HS-27A (cell line): ENCODE measurements around the gene NANS.
"Not testable (repeated sequence)": the region's sequence is repeated elsewhere in the genome, so short reads cannot be mapped to it uniquely, and the experiment has no call there.

Source experiments
- DNase-seq: peaks from one replicate; pipeline ENCODE4 v3.0.0-alpha.2; 2012; ENCODE audit warnings: low read depth, missing footprints

Gene NANS, protein sequence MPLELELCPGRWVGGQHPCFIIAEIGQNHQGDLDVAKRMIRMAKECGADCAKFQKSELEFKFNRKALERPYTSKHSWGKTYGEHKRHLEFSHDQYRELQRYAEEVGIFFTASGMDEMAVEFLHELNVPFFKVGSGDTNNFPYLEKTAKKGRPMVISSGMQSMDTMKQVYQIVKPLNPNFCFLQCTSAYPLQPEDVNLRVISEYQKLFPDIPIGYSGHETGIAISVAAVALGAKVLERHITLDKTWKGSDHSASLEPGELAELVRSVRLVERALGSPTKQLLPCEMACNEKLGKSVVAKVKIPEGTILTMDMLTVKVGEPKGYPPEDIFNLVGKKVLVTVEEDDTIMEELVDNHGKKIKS

DNA sequence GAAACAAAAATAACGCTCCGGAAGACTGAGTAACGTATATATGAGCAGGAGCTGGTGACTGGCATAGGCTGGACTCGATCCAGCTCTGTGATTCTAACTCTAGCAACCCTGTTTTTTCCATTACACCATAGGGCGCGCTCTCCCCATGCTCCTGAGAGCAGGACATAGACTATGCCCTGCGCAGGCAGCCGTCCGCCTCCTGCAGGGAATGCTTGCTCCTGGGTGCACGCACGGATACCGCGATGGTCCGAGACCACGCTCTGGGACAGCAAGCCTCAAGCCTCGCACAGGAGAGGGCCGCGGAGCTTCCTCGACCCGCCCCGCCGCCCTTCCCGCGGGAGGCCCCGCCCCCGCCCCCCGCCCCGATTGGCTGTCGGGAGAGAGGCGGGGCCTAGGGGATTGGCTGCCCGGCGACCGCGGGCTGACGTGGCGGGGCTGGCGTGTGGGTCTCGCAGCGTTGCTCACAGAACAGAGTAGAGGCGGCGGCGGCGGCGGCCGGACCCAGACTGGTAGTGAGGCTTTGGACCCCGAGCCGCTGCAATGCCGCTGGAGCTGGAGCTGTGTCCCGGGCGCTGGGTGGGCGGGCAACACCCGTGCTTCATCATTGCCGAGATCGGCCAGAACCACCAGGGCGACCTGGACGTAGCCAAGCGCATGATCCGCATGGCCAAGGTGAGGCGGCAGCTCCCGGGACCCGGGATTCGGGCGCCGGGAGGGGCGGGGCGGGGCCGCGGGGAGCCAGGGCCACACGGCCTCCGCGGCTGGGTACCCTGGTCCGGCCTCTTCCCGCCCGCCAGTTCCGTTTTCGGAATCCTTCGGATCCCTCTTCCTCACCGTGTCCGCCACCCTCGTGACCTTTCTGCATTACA is at the start of gene NANS:
NANS (plus strand) TSS at position 464 of the 869 bp plus-strand sequence; CDS start at position 541, 77 bp downstream.
- DNase-seq, result peak; percentile 83

DNA sequence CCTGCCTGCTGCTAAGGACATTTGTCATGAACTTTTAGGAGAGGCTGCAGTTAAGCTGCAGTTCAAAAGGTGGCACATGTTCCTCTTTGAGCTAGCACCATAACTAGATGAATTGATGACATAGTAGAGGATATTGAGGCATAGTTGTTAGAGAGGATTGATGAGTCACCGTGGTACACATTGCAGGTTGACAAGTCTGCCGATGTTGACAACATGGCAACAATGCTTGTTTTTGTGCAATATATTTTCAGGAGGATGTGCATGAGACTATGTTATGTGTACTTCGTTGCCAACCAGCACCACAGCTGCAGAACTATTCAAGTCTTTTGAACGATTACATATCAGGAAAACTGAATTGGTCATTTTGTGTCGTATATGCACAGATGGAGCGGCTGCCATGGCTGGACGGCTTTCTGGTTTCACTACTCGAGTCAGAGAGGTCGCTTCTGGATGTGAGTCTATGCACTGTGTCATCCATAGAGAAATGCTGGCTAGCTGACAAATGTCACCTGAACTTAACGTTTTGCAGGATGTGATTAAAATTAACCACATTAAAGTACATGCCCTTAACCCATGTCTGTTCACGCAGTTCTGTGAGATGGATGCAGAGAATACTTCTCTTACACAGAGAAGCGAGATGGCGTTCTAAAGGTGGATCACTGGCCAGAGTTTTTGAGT is 49.1 kb upstream of the NANS start:
- no peak for DNase-seq

DNA sequence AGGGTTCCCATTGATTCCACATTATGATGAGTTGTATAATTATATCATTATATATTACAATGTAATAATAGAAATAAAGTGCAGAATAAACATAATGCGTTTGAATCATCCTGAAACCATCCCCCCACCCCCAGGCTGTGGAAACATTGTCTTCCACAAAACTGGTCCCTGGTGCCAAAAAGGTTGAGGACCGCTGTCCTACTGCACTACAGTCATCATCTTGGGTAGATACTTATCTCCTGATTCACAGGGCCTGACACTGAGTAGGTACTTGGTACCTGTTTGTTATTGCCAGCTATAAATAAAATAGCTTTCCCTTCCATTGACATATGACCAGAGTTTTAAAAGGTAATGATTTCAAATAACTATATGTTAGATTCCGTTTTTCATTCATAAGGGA is 47.8 kb upstream of the NANS start:
- no peak for DNase-seq

DNA sequence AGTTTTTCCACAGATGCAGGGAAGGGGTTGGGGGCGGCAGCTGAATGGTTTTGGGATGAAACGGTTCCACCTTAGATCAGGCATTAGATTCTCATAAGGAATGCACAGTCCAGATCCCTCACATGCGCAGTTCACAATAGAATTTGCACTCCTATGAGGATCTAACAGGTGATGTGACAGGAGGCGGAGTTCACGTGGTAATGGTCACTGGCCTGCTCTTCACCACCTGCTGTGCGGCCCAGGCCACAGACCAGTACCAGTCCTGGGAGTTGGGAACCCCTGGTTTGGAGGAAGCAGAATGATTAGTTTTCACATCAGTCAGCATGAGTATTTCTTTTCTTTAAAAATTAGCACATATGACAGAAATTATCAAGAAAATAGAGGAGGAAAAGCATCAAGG is 47.1 kb upstream of the NANS start:
- no peak for DNase-seq

DNA sequence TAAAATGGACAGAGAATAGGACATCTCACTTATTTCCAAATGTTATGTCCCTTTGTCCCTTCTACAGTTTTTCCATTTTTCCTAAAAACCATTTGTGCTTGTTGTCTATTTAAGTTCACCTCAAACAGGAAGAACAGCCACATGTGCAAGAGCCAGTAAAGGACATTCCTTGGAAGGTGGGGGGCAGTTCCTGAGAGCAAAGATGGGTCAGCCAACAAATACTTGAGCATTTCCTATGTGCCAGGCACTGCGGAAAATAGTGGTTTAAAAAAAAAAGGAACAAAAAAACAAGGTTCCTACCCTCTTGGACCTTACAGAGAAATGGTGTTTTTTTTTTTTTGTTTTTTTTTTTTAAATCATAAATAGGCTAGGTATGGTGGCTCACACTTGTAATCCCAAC is 46.6 kb upstream of the NANS start:
- no peak for DNase-seq

DNA sequence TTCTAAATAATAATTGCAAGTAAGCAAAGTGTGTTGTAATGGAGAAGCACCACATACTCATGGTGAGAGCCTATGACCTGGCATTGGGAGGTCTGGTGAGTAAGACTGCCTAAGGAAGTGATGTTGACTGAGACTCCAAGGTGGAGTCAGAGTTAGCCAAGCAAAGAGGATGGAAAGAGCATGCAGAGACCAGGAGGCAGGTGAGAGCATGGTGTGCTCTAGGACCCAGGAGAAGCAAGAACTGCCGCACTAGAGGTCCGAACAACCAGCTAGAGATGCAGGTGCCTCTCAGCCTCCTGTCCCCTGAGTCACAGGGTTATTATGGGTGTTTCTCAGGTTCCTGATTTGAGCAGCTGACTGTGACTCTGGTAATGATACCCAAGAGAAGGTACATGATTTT is 46.1 kb upstream of the NANS start:
- no peak for DNase-seq

DNA sequence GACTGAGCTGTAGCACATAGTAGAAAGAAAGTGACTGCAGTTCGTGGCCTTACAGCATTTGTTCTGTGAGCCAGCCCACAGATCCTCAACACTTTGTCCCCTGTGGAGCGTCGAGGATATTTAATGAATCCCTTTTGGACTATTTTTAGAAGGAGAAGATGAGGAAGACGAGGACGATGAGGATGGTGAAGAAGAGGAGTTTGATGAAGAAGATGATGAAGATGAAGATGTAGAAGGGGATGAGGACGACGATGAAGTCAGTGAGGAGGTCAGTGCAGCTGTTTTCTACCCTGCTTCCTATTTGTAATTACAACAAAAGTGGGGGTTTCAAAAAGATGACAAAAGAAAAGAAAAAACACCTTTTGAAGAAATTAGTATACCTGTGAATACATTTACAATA is 45.4 kb upstream of the NANS start:
- DNase-seq, result no peak

DNA sequence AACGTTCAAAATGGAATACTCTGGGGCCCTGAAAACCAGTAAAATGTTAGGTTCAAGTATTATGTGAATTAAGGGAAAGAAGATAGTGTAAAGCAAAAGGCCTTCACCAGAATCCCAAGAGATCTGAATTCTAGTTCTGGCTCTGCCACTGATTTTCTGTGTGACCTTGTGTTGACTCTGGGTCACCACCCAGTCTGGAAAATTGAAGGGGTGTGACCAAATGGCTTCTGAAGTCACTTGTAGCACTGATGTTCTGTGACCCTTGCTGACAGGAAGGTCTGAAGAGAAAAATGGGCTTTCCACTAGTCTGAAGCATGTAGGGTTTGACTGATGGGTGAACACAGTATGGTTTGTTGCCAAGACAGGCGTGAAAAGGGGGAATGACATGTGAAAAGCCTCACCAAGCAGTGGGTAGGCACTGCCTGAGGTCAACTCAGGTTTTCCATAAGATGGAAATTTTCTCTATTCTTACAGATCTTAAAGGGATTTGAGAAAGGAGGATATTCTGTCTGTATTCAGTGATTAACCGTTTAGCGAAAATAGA is 40.3 kb upstream of the NANS start:
- no peak for DNase-seq

DNA sequence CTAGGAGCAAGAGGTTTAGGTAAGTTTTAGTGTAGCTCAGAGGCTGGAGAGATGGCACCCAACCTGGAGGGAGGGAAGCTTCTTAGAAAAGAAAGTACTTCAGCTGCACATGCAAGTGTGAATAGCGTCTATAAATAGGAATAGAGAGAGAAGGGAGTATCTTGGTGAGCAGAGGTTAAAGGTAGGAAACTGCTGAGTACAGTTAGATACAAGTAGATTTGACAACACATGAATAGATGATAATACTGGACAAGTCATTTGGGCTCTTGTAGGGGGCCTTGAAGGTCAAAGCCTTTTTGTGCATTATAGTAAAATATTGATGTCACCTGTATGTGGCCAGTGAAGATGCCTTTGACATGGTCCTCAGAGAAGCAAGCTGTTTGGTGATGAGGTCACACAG is 39.2 kb upstream of the NANS start:
- no peak for DNase-seq

DNA sequence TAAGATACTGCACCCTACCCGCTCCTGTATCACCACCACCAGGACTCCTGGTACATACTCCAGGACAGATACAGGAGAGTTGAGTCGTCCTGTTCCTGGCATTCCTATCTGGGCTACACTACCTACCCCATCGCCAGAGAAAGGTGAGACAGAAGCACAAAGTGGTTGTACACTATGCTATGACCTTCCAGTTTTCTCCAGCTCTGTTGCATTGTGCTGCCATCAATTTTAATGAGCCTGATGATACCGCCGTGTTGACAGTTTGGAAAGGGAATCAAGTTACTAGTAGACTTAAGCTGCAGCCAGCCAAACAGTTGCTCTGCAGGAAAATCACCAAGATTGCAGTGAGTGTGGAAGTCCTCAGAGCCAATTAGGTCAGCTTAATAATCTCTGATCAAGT is 38.2 kb upstream of the NANS start:
- no peak for DNase-seq

DNA sequence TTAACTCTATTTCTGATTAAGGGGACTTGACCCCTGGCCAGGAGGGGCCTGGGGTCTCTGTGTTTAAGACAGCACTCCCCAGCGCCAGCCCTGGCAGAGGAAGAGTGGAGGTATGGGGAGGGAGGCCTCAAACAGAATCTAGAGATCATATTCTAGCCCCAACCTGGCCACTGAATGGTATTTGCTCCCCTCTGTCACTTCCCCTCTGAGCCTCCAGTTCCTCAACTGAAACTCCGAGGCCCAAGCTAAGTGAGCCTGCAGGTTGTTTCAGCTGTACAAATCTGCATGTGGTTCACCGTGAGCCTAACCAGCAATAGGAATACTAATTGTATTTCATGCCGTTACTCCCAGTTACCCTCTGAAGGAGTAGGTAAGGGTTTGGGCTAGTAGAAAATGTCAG is 37.4 kb upstream of the NANS start:
- DNase-seq, result no peak

DNA sequence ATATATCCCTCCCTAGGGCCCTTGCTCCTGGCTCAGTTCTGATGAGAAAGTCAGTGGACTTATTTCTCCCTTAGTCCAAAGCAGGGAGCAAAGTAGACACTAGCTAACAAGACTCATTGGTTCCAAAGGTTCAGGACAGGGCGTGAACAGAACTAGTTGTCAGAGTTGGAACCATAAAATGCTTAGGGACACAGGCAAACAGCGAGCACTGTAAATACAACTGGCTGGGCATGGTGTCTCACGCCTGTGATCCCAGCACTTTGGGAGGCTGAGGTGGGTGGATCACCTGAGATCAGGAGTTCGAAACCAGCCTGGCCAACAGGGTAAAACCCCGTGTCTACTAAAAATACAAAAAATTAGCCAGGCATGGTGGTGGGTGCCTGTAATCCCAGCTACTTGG is 36.7 kb upstream of the NANS start:
- DNase-seq, result not testable (repeated sequence)

DNA sequence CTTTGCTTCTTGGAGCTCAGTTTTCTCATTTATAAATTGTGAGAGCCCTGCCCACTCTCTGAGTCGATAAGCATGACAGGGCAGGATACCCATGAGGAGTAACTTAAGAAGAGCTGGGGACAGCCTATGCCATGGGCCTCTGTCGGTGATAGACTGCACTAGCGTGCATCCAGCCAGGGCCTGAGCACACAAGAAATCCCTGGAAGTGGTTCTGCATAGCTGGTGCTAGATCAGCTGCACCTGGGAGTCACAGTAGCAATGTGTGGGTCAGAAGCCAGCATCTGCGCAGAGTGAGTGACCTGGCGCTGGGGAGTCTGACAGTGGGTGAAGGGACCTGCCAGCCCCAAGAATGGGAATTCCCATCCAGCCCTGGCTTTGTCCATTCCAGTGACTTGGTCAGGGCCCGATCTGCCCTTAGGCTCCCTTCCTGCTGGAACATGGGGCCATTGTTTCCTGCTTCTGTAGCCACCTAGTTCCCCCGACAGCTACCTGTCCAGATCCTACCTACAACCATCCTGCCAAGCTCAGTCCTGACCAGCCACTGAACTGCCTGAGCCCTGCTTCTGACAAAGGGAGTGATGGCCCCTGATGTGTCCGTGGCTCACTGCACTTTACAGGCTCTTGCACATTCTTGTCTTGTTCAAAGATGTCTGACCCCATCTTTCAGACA is 35.9 kb upstream of the NANS start:
- no peak for DNase-seq

DNA sequence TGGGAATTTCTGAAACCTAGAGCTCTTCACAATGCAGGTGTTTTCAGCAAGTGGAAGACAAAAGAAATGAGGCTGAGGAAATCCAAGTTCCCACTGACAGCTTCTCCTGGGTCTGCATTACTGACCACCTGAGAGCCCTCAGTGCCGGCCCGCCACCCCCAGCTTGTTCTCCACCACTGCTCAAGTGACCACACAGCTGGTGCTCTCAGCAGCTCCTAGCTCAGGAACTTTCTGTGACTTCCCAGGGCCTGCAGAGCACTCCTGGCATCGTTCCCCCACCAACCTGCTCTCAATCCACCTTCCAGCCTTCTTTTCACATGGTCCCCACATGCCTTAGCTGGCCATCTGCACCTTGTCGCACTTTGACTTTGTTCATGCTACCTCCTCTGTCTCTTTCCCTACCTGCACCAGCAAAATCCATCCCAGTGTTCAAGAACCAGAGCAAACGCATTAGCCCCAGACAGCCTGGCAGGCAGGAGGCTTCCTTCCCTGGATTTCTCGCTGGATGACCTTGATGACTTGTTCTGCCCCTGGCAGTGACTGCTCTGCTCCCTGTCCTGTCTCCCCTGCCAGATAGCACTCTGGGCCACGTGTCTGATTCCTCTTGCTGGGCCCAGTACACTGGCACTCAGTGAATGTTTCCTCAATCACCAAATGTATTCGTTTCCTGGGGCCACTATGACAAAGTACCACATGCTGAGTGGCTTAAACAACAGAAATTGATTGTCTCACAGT is 35.1 kb upstream of the NANS start:
- DNase-seq, result no peak

DNA sequence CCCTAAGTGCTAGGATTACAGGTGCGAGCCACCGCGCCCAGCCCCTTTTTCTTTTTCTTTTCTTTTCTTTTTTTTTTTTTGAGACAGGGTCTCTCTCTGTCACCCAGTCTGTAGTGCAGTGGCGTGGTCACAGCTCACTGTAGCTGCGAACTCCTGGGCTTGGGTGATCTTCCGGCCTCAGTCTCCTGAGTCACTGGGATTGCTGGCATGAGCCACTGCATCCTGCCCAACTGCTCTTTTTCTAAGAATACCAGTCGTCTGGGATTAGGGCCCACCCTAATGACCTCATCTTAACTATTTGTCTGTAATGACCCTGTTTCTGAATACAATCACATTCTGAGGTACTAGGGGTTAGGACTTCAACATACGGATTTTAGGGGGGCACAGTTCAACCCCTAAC is 34.1 kb upstream of the NANS start:
- no peak for DNase-seq

DNA sequence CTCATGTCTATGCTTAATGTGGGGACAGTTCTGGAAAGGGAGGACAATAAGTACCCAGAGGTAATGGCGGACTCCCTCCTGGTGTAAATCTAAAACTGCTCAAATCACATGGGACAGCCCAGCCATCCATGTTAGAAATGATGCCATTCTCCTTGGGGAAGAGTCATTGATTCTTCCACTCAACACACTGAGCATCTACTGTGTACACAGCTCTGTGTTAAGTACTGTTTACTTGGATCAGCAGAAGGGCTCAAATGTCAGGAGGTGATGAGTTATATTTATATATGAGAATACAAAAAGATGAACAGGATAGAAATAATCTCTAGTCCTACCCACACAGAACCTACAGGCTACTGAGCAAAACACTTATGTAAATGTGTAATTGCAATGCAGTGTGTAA is 31.8 kb upstream of the NANS start:
- DNase-seq, result no peak

DNA sequence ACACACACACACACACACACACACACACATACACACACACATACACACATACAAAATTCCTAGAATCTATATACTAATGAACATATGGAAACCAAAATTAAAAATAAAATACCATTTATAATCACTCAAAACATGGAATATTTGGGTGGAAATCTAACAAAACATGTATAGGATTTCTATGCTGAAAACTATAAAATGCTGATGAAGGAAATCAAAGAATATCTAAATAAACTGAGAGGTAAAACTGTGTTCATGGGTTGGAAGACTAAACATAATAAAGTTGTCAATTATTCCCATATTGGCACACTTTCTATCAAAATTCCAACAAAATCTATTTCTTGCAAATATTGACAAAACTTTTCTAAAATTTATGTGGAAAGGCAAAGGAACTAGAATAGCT is 25.4 kb upstream of the NANS start:
- DNase-seq, result no peak

DNA sequence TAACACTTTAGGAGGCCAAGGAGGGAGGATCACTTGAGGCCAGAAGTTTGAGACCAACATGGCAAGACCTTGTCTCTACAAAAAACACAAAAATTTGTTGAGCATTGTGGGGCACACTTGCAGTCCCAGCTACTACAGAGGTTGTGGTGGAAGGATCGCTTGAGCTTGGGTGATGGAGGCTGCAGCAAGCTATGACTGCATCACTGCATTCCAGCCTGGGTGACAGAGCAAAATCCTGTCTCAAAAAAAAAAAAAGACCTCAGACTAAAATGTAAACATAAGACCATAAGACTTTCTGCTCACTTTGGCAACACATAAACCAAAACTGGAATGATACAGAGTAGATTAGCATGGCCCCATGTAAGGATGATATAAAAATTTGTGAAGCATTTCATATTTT is 24.6 kb upstream of the NANS start:
- no peak for DNase-seq

DNA sequence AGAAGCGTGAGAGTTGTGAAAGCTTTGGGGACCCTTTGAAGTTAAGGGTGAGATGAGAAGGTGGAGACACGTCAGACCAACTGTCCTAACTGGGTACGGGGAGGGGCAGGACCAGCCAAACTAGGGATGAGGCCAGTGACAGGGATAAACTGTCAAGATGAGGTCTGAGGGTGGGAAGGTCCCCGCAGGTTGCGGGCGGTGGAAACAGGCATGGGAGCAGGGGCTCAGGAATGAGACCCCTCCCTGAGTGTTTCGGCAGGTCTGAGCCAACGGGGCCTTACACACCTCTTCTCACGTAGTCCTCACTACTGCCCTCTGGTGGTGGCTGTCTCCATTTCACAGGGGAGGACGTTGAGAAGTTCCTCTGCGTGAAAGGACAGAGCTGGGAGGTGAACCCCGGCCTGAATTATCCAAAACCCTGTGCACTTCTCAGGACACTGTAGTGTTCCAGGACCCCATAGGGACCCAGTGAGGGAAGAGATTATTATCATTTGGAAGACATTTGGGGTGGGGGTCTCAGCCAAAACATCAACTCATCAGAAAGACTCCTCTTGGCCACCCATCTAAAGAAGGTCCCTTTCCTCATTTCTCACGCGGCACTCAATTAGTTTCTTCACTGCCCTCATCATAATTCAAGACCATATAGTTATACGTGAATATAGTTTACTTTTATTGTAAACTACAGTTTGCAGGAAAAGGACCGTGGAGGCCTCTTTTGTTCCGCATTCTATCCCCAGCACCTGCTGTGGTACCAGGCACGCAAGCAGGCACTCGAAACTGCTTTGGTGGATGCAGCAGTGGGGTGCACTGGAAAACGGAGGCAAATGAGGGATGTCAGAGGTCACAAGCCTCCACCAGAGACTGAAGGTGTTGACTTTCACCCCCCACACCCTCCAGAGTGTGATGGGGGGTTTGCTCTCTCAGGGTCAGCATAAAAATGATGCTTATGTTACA is 21.7 kb upstream of the NANS start:
- no peak for DNase-seq

DNA sequence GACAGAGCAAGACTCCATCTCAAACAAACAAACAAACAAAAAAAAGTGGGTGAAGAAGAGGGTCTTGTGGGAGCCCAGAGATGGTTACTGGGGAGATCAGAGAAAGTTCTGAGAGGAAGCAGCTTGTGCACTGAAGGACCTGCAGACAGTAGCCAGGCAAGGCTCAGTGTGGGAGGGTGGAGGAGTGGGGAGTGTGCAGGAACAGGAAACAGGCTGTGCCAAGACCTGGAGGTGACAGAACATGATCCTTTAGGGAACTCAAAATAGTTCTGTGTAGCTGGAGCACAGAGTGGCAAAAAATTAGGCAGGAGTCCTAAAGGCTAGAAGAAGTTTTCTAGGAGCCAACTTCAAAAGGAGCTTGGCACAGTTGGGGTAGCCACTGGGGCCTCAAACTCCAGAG is 19.2 kb upstream of the NANS start:
- no peak for DNase-seq
